KG1 (cell line): Measurements from ENCODE around the gene TLCD4.
"Not testable (repeated sequence)": the region's sequence is repeated elsewhere in the genome, so short reads cannot be mapped to it uniquely, and the experiment has no call there.

Experiments used
- DNase-seq: peaks from one replicate; lab custom pipeline; 2025; lab: John Stamatoyannopoulos, UW

Gene TLCD4

DNA sequence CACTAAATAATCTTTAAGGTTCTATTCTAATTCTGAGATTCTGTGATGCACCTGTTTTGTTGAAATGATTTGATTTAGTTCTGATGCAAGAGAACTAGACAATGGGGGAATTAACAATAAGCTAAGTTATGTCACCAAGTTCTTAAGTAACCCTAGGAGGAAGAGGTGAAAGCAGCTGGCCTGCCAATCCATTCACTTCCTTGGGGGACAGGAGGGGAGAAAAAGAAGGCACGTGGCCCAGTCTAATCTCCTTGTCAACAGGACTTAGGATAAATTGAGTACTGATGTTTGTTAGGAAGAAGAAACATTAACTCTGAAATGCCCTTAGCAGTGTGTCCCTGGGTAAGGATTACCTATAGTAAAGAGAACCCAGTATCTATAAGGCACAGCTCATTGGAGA lies 36.9 kb downstream of the TLCD4 start:
- DNase-seq: no peak

DNA sequence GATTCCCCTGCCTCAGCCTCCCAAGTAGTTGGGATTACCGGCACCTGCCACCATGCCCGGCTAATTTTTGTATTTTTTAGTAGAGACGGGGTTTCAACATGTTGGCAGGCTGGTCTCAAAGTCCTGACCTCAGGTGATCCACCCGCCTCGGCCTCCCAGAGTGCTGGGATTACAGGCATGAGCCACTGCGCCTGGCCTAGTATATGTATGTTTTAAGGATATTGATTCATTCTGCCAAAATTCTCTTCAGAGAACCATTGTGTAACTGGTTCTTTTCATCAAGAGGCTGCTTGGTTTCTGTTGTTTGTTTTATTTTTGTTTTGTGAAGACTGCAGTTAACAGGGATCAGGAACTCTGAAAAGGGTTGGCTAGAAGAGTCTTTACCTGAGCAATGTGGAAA lies 48.4 kb downstream of the TLCD4 start:
- not testable (repeated sequence) for DNase-seq
